ENCODE results near the gene FSTL4.
"Not testable (repeated sequence)": the region's sequence is repeated elsewhere in the genome, so short reads cannot be mapped to it uniquely, and the experiment has no call there.

Gene FSTL4

DNA sequence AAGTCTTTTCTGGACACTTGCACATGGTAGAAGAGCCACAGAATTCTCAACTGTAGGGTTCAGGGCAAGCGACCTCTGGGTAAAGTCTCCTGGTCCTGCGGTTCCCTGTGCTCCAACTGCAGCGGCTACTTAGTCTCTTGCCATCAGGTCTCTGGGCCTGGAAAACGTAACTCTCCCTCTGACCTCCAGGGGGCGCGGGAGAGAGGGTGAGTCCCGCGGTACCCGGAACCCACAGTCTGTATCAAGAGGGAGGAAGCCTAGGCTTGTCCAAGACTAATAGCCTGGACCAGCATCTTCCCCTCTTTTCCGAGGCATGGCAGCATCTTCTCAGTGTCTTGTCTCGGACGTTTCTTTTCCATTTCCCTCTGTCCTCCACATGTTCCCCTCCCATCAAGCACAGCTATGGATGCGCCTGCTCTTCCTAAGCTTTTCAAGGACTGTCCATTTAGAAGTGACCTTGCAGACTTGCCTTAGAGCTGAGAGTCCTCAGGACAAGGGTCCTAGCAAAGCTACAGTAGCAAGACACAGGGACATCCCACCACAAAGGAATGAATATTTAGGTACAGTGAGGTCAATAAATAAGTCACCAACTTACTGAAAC lies 59.3 kb downstream of the FSTL4 start:
- DNase-seq (ENCODE audit: low read depth), result peak; percentile 48

DNA sequence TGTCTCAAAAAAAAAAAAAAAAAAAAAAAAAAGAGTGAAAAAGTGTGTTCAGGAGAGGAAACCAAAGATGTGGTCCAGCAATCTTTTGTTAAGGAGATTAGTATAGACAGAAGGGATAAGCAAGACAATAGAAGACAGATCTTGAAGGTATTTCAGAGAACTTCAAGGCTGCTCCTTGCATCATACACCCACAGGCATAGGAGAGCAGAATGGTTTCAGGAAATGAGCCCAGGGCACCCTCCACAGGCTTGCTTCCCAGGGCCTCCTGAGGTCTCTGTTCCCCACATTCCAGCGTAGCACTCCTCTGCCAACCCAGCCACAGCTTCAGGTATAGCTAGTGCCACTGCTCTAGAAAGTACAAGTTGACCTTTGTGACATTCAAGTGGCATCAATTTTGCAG lies 65.8 kb downstream of the FSTL4 start:
- no peak for DNase-seq (ENCODE audit: low read depth)

DNA sequence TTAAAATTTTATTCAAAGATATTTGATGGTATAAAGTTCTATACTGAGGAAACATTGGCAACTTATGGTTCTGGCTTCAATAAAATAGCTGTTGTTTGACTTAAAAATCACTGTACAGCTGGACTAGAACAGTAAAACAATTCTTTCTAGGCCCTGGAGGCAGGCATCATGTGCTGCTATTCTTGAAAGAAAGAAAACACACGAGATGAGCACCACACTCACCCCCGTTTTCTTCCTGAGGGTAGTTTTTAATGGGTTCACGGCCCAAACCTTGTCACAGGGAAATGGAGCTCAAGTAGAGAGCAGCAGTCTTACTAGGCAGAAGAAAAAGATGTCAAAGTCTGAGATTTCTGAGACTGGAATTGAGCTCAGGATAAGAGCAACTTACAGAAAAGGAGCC lies 68.0 kb downstream of the FSTL4 start:
- DNase-seq (ENCODE audit: low read depth), result no peak

DNA sequence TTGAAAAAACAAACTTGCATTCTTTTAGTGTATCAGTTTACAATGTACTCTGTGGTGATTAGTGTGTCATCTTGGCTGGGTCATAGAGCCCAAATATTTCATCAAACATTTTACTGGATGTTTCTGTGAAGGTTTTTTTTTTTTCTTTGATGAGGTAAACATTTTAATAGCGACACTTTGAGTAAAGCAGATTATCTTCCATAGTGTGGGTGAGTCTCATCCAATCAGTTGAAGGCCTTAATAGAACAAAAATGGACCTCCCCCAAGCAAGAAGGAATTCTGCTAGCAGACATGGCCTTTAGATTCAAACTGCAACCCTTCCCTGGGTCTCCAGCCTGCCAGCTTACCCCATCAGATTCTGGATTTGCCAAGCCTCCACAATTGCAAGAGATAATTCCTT lies 72.5 kb downstream of the FSTL4 start:
- no peak for DNase-seq (ENCODE audit: low read depth)

DNA sequence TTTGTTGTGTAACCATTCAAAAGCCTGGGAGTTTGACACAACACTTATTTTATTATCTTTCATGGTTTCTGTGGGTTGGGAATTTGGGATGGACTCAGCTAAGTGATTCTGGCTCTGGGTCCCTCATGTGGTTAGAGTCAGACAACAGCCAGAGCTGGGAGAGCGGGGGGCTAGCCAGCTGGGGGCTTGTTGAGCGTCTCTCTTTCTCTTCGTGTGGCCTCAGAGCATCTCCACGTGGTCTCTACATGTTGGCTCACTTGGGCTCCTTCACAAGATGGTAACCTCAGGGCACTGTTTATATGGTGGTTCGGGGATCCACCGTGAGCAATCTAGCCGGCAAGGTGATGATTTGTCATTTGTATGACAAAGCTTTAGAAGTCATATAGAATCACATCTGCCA lies 73.6 kb downstream of the FSTL4 start:
- no peak for DNase-seq (ENCODE audit: low read depth)

DNA sequence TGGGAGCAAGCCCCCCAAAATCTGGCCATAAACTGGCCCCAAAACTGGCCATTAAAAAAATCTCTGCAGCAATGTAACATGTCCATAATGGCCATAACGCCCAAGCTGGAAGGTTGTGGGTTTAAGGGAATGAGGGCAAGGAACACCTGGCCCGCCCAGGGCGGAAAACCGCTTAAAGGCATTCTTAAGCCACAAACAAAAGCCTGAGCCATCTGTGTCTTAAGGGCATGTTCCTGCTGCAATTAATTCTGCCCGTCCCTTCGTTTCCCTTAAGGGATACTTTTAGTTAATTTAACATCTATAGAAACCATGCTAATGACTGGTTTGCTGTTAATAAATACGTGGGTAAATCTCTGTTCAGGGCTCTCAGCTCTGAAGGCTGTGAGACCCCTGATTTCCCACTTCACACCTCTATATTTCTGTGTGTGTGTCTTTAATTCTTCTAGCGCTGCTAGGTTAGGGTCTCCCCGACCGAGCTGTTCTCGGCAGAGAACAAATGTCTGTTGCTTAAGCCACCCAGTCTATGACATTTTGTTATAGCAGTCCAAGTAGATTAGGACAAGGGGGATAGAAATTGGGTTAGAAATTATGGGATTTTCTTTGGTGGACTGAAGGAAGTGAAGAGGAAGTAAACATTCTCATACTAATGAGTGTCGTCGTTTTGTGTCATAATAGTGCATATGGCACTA lies 77.0 kb downstream of the FSTL4 start:
- DNase-seq (ENCODE audit: low read depth), result not testable (repeated sequence)

DNA sequence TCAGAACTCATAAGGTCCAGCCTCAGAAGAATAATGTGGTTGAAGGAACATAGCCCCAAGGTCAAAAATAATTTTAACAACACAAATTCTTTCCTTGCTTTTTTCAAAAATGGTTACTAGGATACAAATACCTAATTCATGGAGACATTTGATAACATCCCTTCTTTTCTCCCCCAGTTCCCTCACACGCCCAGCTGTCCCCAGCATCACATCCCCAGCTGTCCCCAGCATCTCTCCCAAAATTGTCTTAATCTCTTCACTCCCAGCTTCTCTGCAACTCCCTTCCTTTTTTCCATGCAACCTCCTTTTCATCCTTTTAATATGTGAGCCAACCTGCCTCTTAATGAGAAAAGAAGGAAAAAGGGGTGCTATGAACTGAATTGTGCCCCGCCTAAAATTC lies 77.8 kb downstream of the FSTL4 start:
- DNase-seq (ENCODE audit: low read depth), result no peak

DNA sequence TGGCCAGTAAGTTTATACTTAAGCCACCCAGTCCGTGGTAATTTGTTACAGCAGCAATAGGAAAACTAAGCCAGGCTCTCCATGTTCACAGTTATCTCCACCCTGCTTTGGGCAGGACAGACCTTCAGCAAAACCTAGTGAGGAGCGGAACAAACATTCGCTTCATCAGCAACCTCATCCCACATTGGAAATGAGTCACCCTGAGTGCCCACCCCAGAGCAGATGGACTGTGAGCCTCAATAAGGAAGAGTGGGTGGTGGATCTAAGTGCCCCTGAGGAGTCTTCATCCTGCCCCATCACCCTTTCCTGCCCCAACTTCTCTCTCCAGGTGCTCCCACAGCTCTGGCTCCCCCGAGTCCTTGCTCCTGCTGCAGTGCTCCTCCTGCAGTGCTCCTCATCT lies 78.8 kb downstream of the FSTL4 start:
- DNase-seq (ENCODE audit: low read depth), result no peak

DNA sequence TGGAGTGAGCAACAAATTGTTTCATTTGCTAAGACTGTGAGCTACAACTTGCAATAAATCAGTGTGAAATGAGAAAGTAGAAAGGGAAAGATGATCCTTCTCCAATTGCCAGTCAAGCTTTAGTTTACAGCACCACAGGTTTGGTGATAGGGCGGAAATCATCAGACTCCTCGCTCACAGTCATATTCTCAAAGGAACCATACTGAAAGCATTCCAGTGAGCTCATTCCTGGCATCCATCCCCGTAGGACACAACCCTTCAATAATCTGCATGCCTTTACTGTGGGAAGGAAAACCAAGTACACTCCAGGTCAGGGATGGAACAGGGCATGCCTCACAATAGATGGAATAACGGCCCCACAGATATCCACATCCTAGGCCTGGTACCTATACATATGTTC lies 80.7 kb downstream of the FSTL4 start:
- no peak for DNase-seq (ENCODE audit: low read depth)

DNA sequence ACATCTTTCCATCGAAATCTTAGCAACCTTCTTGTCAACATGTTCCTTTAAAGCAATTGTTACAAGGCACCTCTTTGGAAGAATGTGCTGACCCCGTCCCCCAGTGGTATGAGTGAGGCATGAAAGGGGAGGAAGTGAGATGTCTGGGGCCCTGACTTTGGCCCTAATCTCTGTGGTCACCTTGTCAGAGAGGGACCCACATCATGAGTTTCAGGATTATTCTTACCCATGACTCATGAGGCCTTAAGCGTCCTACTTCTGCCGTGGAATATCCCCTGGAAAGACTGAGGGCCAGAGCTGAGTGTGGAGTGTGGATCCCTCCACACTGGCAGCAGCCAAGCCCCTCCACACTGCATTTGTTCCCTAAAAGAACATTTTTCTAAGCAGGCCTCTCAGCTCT lies 81.2 kb downstream of the FSTL4 start:
- no peak for DNase-seq (ENCODE audit: low read depth)

DNA sequence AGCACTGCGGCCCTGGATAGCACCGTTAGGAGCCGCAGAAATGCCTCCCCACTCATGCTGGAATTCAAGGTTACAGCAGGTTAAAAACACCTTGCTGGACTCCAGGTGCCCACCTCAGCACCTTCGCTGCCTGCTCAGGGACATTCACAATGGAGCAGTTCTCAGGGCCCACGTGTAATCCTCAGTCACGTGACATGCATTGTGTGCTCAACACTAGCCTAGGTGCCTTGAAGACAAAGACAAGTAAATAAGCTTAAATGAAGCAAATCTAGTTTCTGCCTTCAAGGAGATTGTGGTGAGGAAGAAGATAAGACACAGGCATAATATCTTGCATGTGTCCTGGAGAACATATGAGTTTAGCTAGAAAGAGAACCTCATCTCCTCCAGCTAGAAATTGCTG lies 82.1 kb downstream of the FSTL4 start:
- DNase-seq (ENCODE audit: low read depth), result no peak

DNA sequence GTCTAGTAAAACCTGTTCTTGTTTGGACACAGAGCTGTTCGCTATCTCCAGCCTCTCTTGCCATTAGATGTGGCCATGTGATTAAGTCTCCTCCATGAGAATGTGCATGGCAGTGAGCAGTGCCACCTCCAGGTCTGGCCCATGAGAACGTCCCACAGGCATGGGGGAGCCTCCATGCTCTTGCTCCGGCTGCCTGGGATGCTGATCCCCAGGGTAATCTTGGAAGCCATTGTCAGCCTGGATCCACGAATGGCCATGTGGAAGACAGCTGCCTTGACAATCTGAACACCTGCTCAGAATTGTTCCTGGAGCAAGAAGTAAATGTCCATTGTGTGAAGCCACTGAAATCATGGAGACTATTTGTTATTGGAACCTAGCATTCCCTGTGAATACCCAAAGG lies 83.5 kb downstream of the FSTL4 start:
- no peak for DNase-seq (ENCODE audit: low read depth)

DNA sequence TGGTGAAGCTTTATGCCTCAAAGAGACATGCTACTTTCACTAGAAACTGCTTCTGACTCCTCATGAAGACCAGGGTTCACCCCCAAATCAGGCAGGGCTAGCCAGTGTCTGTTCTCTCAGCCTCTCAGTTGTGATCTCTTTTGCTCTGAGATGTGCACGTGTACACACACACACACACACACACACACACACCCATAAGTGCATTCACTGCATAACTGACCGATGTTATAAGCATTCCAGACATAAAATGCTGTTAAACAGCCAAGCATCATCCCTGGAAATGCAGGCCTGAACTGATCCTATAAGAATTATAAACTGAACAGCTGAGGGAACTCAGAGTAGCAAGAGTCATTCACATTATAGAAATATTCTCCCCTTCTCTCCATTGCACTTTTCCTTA lies 85.0 kb downstream of the FSTL4 start:
- DNase-seq (ENCODE audit: low read depth), result no peak

DNA sequence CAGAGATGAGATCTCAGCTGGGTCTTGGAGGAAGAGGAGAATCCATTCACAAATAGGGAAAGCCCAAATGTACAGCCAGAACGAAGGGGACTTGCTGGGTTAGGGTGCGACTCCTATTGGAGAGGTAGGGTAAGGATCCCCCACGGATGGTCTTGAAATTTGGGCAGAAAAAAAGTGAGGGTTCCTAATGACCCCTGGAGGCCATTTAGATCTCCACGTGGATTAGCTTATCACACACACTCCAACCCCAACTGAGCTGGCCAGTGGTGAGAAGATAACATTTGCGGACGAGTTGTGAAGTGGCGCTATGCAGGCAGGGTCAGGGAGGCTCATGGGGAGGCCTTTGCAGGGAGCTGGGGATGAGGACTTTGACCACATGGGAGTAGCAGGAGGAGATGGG lies 86.0 kb downstream of the FSTL4 start:
- DNase-seq (ENCODE audit: low read depth), result no peak

DNA sequence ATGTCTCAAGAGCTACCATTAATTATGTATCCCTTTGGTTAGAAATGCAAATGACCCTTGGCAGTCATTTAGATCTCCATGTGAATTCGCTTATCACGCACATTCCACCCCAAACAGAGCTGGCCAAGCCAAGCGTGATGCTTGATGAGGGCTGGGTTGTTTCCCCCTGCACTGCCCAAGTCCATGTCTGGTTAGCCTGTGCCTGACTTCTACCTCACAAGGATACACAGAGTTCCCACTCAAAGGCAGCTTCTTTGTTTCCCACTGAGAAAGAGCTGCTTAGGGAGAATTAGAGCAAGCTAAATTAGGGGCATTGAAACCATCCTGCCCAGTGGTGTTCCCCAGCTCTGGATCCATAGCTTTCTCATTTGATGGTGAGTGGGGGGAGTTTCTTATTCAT lies 87.2 kb downstream of the FSTL4 start:
- no peak for DNase-seq (ENCODE audit: low read depth)

DNA sequence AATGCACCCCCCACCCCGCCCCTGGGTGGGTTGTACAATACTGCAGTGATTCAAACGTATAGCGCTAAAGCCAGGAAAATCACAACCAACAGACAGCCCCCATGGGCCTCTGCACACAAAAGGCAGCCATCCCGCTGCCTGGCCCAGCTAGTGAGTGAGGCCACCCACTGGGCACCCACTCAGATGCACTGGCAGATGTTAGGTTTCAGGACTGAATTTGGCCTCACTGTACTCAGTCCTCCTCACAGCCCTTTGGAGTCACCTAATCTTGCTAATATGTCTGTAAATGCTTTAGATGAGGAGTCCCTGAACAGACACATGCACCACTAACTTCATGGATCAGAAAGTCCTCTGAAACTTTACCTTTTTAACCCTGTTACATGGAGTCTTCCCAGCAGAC lies 87.7 kb downstream of the FSTL4 start:
- no peak for DNase-seq (ENCODE audit: low read depth)

DNA sequence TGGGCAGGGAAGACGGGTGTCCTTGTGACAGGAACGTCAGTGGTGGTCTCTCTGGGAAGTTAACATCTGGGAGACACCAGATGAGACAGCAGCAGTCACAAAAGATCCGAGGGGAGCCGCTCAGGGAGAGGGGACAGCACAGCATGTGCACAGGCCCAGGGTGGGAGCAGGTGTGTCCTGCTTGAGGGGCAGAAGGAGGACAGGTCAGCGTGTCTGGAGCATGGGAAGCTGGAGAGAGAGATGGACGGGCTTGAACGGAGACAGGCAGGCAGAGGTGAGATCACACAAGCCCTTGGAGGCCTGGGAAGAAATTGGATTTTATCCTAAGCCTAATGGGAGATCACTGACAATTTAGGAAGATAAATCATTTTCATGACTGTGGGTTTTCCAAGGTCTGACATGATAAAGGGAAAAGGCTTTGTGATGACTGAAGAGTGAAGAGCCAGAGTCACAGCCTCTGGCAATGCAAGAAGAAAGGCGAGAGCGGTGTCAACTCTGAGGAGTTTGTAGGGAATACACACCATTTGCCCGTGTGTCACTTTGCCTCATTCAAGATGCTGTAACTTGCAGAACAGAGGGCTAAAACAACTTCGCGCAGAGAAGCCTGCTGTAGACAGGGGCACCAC lies 88.3 kb downstream of the FSTL4 start:
- no peak for DNase-seq (ENCODE audit: low read depth)

DNA sequence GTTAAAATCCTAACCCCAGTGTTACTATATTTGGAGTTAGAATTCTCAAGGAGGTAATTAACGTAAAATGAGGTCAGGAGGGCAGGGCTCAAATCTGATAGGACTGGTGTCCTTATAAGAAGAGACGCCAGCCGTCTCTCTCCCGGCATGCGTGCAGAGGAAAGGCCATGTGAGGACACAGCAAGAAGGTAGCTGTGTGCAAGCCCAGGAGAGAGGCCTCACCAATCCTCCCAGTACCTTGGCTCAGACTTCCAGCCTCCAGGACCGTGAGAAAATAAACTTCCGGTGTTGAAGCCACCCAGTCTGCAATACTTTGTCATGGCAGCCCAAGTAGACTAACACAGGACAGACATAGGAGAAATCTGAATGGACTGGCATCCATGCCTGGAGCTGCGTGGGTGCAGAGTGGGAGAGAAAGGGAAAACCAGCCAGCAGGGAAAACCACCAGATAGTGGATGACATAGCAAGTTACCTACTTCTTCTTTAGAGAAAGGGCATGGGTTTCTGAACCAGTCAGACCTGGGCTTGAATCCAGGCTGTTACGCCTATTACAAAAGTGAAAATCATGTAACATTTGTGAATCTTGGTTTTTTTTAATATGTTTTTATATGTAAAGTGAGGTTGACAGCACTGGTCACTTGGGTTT lies 89.2 kb downstream of the FSTL4 start:
- DNase-seq (ENCODE audit: low read depth), result no peak

DNA sequence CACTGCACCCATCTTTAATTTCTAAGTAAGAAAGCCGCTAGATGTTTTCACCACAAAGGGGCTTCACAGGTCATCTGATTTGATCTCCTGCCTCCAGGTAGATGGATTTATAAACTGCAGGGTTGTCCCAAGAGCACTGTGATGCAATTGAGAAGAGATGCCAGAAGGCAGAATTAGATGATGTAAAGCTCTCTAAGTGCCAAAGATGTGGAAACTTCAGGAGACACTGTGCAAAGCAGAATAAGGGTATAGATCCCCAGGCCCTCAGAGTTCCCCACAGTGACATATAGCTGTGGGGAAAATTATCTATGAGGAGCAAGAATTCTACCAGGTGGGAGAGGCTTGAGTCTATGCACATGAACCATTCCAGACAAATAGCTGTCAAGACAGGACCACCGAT lies 90.5 kb downstream of the FSTL4 start:
- no peak for DNase-seq (ENCODE audit: low read depth)

DNA sequence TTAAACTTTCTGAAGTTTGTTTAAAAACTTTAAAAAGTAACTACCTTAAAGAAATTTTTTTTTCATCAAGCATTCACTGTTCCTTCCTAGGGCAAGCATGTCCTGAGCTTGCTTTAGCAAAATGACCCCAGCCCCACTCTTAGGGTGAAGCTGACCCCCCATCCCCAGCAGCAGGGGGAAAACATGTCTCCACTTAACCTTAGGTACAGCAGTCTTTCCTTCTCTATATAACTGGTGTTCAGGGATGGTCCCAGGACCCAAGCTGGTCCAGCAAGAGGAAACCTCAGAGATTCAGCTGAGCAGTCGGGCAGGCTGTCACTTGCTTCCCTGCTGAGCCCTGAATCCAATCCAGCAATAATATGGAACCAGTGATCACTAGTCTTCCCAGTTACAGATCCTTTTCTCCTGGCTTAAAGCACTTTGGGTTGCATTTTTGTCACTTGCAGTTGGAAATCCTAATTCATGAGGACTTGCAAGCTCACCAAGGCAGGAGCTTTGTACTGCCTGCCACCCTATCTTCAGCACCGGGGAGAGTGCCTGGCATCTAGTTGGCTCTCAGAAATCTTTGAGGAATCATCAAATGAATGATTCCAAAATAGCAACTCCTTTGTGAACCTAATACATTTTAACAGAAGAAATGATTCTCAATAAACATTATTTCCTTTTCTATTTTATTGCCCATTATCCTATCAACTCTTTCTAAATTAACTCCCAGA lies 91.2 kb downstream of the FSTL4 start:
- no peak for DNase-seq (ENCODE audit: low read depth)

DNA sequence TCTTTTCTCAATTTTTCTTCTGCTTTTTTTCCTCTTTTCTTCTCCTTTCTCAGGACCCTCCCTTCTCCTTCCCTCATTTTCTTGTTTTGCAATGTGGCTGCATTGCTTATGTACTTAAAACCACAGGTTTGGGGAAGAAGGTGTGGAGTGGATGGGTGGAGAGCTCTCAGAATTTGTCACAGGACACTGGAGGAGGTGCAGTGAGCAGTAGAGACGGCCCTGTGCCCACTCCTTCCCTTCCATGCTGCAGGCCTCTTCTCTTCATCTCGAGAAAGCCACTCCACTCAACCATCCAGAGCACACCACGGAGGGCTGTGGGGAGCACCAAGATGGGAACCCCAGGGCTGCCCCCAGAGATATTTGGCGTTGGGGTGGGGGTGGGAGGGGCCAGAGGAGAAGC lies 92.3 kb downstream of the FSTL4 start:
- DNase-seq (ENCODE audit: low read depth), result no peak

DNA sequence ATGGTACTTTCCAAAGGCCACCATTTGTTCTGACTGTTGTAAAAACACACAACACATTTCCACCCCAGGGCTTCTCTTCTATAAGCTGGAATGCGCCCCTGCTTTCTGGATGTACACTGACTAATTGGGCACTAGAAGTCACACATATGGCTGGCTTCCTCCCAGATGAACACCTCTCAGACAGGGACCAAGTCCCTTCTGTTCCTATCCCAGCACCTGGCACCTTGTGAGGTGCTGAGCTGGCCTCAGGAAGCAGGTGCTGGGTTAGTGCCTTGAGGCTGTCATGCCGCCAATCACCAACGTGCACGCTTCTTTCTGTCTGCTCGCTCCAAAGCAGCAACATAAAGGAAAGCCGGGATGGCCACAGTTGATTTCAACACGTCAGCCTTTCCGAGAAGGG lies 93.2 kb downstream of the FSTL4 start:
- DNase-seq (ENCODE audit: low read depth), result no peak

DNA sequence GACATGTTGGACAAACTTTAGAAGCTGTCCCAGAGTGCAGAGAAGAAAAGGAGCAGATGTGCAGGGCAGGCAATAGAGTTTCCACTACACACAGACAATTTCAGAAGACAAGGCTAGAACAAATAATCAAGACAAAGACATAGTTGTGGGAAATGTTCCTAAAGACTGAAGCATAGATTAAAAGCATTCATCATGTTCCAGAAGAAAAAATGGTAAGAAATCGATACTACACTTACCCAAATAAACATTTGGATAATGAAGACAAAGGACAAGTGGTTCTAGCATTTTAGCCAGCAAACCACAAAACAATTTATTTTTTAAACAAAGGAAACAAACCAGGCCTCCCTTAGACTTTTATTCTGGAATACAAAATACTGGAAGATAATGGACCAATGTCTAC lies 97.9 kb downstream of the FSTL4 start:
- no peak for DNase-seq (ENCODE audit: low read depth)

Data from activated T-cell treated with anti-CD3 and anti-CD28 coated beads for 48 hours (primary cell).